Measurements from ENCODE around the gene DNMBP.
"Not testable (repeated sequence)": the region's sequence is repeated elsewhere in the genome, so short reads cannot be mapped to it uniquely, and the experiment has no call there.

Gene DNMBP

GRCh38 chr10:99906470-99906869 is 103.3 kb downstream of the DNMBP start:
- no peak for DNase-seq

DNA sequence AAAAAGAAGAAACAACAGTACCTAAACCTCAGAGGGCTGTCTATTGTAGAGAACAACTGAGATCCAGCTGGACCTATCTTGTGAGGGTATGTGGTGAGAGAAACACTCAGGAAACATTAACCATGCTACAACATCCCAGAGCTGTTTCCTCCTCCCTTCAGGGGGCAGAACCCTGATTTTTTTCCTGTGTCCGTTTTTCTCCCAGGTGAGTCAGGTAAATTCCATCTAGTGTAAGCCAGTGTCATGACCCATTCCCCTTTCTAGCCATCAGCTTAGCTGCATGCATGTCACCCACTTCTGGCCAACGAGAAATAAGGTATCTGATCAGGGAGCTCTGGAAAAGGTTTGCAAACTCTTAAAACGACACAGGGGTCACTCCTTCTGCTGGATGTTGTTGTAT is 103.8 kb downstream of the DNMBP start:
- DNase-seq, result no peak

DNA sequence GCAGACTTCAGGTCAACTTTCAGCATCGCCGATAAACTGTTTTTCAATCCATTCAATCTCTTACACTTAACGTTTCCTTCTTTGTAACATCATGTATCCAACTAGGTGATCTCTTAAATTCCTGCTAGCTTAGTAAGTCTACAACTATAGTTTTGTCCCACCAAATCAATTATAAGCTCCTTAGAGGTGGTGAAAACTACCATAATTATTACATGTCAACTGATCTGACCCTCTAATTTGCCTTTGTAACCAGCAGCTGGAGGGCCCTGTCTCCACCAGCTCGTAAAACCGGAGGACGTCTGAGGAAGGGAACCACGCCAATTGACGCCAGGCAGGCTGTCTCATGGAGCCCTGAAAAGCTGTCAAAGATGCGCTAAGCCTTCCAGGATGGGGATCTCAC is 113.9 kb downstream of the DNMBP start:
- DNase-seq, result no peak

- DNase-seq, result not testable (repeated sequence)
Measured at GRCh38 chr10:99895066-99895465, 114.7 kb downstream of the DNMBP start.

- DNase-seq, result no peak
Measured at GRCh38 chr10:99894613-99895012, 115.1 kb downstream of the DNMBP start.

- no peak for DNase-seq
Measured at GRCh38 chr10:99888622-99889021, 121.1 kb downstream of the DNMBP start.

GRCh38 chr10:99883523-99883922 is 126.2 kb downstream of the DNMBP start:
- no peak for DNase-seq

GRCh38 chr10:99881371-99881770 is 128.4 kb downstream of the DNMBP start:
- no peak for DNase-seq

DNA sequence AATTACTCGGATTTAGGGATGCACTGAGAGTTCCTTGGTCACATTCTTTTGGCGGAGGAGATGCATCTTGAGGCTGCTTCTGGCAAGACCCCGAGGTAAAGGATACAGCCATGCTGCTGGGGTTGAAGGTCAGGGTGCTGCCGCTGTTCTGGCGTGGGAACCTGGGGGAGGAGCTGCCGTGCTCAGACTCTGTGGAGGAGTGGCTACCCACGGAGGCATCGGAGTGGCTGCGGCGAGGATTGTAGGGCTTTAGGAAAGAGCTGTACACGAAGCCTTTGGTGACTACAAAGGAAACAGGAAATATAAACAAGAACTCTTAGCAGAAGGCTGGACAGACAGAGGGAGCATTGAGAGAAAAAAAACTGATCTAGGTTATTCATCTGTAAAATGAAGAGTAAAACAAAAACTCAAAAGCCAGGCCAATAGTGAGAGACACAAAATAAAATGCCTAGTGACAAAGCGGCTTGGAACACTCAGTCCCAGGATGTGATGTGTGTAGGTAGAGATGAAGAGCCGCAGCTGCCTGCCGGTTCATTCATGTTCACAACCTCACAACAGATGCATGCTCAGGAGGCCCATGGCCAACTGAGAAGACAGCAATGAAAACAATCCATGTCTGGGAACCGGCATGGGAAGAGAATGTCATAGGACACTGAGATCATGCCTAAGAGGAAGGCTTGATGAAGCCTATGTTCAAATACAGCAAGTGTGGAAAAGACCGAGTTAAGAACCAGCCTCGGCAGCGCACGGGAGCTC is 129.5 kb downstream of the DNMBP start:
- no peak for DNase-seq

- no peak for DNase-seq
Measured at GRCh38 chr10:99875473-99875872, 134.3 kb downstream of the DNMBP start.

GRCh38 chr10:99874341-99875085 is 135.2 kb downstream of the DNMBP start:
- DNase-seq, result no peak

- no peak for DNase-seq
Measured at GRCh38 chr10:99873846-99874245, 135.9 kb downstream of the DNMBP start.

GRCh38 chr10:99872367-99873162 is 137.2 kb downstream of the DNMBP start:
- no peak for DNase-seq

DNA sequence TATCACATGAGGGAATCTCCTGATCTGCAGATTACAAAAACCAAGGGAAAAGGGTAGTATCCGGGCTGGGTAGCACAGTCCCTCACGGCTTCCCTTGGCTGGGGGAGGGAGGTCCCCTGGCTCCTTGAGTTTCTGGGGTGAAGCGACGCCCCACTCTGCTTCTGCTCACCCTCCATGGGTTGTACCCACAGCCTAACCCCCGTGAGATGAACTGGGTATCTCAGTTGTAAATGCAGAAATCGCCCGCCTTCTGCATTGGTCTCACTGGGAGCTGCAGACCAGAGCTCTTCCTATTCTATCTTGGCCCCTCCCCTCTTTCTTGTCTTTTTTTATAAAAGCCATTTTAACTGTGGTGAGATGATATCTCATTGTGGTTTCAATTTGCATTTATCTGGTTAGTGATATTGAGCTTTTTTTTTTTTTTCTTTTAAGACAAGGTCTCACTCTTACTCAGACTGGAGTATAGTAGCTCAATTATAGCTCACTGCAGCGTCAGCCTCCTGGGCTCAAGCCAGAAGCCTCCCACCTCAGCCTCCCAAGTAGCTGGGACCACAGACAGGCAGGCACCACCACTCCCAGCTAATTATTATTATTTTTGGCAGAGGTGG is 139.5 kb downstream of the DNMBP start:
- DNase-seq, result no peak

- no peak for DNase-seq
Measured at GRCh38 chr10:99869581-99870122, 140.1 kb downstream of the DNMBP start.

DNA sequence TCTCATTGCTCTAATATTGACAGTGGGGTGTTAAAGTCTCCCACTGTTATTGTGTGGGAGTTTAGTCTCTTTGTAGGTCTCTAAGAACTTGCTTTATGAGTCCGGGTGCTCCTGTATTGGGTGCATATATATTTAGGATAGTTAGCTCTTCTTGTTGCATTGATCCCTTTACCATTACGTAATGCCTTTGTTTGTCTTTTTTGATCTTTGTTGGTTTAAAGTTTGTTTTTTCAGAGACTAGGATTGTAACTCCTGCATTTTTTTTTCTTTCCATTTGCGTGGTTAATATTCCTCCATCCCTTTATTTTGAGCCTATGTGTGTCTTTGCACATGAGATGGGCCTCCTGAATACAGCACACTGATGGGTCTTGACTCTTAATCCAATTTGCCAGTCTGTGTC is 142.5 kb downstream of the DNMBP start:
- not testable (repeated sequence) for DNase-seq

DNA sequence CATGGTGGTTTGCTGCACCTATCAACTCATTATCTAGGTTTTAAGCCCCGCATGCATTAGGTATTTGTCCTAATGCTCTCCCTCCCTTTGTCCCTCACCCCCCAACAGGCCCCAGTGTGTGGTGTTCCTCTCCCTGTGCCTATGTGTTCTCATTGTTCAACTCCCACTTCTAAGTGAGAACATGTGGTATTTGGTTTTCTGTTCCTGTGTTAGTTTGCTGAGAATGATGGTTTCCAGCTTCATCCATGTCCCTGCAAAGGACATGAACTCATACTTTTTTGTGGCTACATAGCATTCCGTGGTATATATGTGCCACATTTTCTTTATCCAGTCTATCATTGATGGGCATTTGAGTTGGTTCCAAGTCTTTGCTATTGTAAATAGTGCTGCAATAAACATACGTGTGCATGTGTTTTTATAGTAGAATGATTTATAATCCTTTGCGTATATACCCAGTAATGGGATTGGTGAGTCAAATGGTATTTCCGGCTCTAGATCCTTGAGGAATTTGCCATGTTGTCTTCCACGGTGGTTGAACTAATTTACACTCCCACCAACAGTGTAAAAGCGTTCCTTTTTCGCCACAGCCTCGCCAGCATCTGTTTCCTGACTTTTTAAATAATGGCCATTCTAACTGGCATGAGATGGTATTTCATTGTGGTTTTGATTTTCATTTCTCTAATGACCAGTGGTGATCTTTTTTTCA is 146.1 kb downstream of the DNMBP start:
- not testable (repeated sequence) for DNase-seq

DNA sequence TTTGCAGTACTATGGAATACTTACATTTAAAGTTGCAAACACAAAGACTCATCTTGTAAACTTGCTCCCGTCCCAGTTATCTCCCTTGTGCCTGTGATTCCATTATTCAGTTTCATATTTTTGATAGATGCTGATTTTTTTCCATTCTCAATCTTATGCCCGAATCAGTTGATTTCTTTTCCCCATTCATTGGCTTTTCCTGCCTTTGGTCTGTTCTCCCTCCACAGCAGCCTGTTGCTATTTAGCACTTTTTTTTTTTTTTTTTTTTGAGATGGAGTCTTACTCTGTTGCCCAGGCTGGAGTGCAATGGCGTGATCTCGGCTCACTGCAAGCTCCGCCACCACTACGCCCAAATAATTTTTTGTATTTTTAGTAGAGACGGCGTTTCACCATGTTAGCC is 149.3 kb downstream of the DNMBP start:
- no peak for DNase-seq

DNA sequence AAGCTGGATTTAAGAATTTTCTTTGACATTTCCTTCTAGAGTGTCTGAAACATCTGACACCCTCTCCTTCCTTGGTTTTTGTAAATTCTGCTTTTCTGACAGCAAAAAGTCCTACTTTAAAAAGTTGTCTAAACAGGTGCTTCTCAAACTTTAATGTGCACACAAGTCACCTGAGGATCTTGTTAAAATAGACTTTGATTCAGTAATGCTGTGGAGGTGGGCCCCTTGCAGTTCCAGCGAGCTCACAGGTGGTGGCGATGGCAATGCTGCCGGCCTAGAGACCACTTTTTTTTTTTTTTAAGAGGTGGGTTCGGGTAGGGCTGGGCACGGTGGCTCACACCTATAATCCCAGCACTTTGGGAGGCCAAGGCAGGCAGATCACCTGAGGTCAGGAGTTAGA is 150.2 kb downstream of the DNMBP start:
- no peak for DNase-seq

DNA sequence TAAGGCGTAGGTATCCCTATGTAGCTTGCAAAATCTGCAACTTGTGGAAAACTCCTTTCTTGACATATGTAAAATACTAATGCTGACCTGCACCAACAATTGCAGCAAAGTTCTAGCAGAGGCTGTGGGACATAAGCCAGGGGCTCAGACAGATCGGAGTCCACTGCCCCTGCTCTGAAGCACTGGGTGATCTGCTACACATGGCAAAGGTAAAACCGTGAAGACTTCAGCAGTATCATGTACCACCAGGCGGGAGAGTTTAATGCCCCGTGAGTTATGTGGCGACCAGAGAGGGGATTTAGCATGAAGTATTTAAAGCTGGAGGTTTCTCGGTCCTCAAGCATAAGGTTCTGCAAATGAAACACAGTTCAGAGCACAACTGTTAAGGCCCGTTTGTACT is 150.9 kb downstream of the DNMBP start:
- DNase-seq, result no peak

DNA sequence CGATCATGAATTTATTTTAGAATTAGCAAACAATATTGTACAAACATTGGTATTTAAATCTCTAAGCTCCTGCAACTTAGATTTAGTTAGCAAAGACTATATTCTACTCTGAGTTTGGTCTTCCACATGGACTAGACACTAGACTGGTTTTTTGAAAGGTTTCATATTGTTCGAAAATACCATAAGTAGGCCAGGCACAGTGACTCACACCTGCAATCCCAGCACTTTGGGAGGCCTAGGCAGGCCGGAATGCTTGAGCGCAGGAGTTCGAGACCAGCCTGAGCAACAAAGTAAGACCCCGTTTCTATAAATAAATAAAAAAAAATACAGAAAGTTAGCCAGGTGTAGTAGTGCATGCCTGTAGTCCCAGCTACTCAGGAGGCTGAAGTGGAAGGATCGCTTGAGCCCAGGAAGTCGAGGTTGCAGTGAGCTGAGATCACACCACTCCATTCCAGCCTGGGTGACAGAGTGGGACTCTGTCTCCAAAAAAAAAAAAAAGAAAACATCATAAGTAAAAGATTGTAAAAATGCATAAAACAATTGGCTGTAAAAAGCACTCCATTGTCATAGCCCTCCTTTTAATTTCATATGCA is 154.2 kb downstream of the DNMBP start:
- DNase-seq, result no peak

- DNase-seq, result peak; percentile 60
Measured at GRCh38 chr10:99854860-99855259, 154.9 kb downstream of the DNMBP start.

Measured in MV-4-11 (cell line).